ENCODE data around the gene FUT2. TPM values are rescaled to one million over a fixed set of nuclear protein-coding genes. Genes with fewer than 3 reads are reported as not detected.

The FUT2 gene
- total and polyA plus RNA-seq, 5 donors: 0.09 TPM; not detected in 4

DNA sequence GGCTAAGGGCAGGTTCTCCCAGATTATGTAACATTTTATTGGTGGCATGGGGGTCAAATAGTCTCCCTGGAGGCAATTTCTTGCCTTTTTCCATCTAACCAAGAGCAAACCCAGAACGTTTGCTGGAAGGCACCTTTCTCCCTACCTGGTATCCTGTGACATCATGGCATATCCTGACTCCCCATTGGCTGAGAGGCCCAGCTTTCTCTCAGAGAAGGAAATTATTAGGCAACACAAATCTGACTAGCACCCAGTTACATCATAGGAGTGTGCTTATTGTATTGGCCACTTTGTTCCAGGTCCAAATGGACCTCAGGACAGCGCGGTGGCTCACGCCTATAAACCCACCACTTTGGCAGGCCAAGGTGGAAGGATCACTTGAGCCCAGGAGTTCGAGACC lies 36.0 kb upstream of the FUT2 start:
- Histone ChIP-seq H3K27me3 (ENCODE audit: control insufficient read depth, insufficient read depth) (no peaks in the 10 kb centered on the region), H3K4me3 (ENCODE audit: low read length) (no peak overlapping the region), H3K9me3 (ENCODE audit: control insufficient read depth, low read length) (no peaks in the 10 kb centered on the region), H3K27ac (ENCODE audit: low read length) (no peak overlapping the region), H3K4me1 (ENCODE audit: control insufficient read depth, insufficient read depth, low read length) (peaks cover 2% of the 10 kb centered on the region)
- ATAC-seq: no peak
- 83% methylated on average over 5 of the region's 5 CpGs for WGBS
- intact Hi-C loops (cut with DNase I): no loop called here
- peak in 1 of 3 donors; percentile 11 for DNase-seq

DNA sequence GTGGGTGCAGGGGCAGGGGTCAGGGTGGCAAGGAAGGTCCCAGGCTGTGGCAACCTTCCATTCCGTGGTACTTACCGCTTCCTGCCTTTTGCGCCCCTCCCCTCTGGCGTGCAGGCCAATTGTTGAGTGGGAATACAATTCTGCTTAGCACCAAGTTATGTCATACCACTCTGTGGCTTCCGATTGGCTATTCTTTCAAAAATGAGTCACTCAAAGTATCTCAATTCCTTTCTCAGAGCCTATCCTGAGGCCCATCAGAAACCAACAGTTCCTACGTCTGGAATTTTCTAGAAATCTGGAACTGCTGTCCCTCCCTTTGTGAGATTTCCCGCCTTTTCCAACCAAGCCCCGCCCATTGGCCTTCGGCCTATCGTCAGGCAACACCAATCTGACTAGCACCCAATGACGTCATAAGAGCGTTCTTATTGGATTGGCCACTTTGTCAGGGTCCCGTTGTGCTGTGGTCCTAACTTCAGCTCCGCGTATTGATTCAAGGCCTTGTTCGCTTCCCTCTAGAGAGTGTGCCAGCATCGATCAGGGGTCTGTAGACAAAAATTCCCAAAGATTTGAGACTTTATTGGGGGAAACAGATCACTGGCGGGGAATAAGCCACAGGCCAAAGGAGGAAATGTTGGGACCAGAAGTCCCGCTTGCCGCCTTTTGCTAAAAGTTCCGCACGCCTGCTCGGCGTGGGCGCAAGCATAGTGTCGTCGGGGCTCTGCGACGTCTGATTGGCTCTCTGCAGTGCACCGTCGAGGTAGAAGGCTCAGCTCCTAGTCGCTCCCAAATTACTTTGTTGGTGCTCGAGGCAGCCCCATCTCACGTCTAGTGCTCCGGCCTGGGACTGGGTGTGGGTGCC lies 34.7 kb upstream of the FUT2 start:
- 56% methylated on average over 35 of the region's 35 CpGs for WGBS
- no peak overlapping the region for H3K27ac ChIP-seq (ENCODE audit: low read length)
- H3K4me1 ChIP-seq (ENCODE audit: control insufficient read depth, insufficient read depth, low read length): peaks cover 2% of the 10 kb centered on the region
- H3K9me3 ChIP-seq (ENCODE audit: control insufficient read depth, low read length): no peaks in the 10 kb centered on the region
- no peak overlapping the region for H3K4me3 ChIP-seq (ENCODE audit: low read length)
- peak; percentile 92 to 95 (median 95) for DNase-seq
- ATAC-seq: peak; percentile 92 to 97
- intact Hi-C loops (cut with DNase I): no loop called here
- no peaks in the 10 kb centered on the region for H3K27me3 ChIP-seq (ENCODE audit: control insufficient read depth, insufficient read depth)

DNA sequence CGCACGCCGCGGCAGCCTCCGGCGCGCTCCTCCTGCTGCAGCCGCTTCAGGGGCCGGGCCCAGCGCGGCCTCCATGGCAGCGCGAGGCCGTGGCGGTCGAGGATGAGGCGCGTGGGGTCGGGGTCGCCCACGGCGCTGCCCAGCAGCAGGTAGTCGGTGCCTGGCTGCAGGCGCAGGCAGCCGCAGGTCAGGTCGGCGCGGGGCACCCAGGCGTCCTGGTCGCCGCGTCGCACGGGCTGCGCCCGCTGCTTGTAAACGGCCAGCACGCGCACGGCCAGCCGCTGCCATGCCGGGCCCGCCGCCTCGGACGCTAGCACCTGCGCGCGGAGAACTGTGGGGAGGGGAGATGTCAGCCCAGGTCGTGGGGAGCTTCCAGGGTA lies 34.1 kb upstream of the FUT2 start:
- Histone ChIP-seq H3K4me1 (ENCODE audit: control insufficient read depth, insufficient read depth, low read length) (peaks cover 2% of the 10 kb centered on the region), H3K27me3 (ENCODE audit: control insufficient read depth, insufficient read depth) (no peaks in the 10 kb centered on the region), H3K9me3 (ENCODE audit: control insufficient read depth, low read length) (no peaks in the 10 kb centered on the region), H3K27ac (ENCODE audit: low read length) (no peak overlapping the region), H3K4me3 (ENCODE audit: low read length) (no peak overlapping the region)
- 89% methylated on average over 50 of the region's 50 CpGs for WGBS
- peak in 2 of 3 donors; percentile 50 to 61 for DNase-seq
- intact Hi-C loops (cut with DNase I): no loop called here
- ATAC-seq: peak in 1 of 2 donors; percentile 2

DNA sequence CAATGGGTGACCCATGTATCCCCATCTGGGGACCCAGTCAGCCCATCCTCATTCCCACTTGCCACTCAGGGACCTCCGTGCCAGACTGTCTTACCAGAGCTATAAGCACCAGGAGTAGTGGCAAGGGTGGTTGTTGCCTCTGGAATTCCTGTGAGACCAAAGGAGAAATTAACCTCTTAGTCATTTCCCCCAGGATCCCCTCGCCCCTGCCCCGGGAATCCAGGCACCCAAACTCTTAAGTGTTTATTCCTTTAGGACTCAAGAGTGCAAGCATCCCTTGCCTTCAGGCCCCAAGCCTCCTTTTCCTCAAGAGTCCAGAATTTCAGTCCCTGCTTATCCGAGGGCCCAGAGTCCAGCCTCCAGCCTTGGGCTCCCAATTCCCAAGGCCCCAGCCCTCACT lies 32.1 kb upstream of the FUT2 start:
- no peak for ATAC-seq
- Histone ChIP-seq H3K27me3 (ENCODE audit: control insufficient read depth, insufficient read depth) (no peaks in the 10 kb centered on the region), H3K27ac (ENCODE audit: low read length) (no peak overlapping the region), H3K4me1 (ENCODE audit: control insufficient read depth, insufficient read depth, low read length) (peaks cover 2% of the 10 kb centered on the region), H3K9me3 (ENCODE audit: control insufficient read depth, low read length) (no peaks in the 10 kb centered on the region), H3K4me3 (ENCODE audit: low read length) (no peak overlapping the region)
- DNase-seq: no peak
- 96% methylated on average over 4 of the region's 4 CpGs for WGBS
- intact Hi-C loops (cut with DNase I): no loop called here

DNA sequence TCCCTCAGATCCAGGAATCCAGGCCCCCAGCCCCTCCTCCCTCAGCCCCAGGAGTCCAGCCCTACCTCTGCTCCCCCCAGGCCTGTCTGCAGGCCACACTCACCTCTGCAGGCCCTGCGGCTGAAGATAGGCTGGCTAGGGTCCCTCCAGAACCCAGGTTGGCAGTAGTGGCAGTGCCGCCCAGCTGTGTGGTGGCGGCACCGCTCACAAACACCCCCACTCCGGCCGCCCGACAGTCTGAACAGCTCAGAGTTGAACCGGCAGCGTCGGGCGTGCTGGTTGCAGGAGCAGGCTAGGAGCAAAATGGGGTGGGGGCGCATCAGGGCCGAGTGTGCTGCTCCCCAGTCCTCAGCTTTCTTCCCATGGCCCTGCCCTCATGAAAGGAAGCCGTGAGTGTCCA lies 31.3 kb upstream of the FUT2 start:
- 86% methylated on average over 14 of the region's 14 CpGs for WGBS
- Histone ChIP-seq H3K4me1 (ENCODE audit: control insufficient read depth, insufficient read depth, low read length) (peaks cover 2% of the 10 kb centered on the region), H3K27me3 (ENCODE audit: control insufficient read depth, insufficient read depth) (no peaks in the 10 kb centered on the region), H3K27ac (ENCODE audit: low read length) (no peak overlapping the region), H3K4me3 (ENCODE audit: low read length) (no peak overlapping the region), H3K9me3 (ENCODE audit: control insufficient read depth, low read length) (no peaks in the 10 kb centered on the region)
- no peak for ATAC-seq
- intact Hi-C loops (cut with DNase I): no loop called here
- no peak for DNase-seq

DNA sequence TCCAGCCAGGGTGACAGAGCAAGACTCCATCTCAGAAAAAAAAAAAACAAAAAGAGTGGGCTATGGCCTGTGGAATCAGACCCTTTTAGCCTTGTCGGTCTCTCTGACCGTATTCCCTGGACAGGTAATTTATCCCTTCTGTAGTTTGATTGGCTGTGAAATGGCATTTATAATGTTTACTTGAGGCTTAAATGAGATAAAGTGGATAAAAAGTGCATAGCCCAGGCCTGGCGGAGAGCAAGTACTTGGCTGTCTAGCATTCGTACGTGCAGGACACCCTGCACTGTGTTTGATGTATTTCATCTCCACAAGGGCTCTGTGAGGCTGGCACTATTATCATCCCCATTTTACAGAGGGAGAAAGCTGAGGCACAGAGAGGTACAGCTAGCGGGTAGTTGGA lies 30.0 kb upstream of the FUT2 start:
- no peak overlapping the region for H3K4me3 ChIP-seq (ENCODE audit: low read length)
- WGBS: 91% methylated on average over 6 of the region's 6 CpGs
- intact Hi-C loops (cut with DNase I): no loop called here
- H3K9me3 ChIP-seq (ENCODE audit: control insufficient read depth, low read length): no peaks in the 10 kb centered on the region
- no peak for DNase-seq
- no peaks in the 10 kb centered on the region for H3K4me1 ChIP-seq (ENCODE audit: control insufficient read depth, insufficient read depth, low read length)
- H3K27ac ChIP-seq (ENCODE audit: low read length): no peak overlapping the region
- no peak for ATAC-seq
- no peaks in the 10 kb centered on the region for H3K27me3 ChIP-seq (ENCODE audit: control insufficient read depth, insufficient read depth)

DNA sequence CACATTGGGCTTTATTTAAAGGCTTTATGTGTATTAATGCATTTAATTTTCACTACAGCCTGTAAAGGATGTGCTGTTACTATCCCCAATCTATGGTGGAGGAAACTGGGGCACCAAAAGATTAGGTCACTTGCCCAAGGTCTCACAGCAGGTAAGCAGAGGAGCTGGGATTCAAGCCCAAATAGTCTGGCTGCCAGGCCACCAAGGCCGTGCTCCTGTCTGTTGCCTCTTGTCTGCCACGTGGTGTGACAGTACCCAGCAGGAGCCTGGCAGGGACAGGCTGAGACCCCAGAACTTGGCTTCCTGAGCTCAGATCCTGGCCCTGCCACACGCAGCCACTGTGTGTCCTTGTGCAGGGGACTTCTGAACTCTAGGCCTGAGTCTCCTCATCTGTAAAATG lies 27.4 kb upstream of the FUT2 start:
- no peak overlapping the region for H3K4me3 ChIP-seq (ENCODE audit: low read length)
- no peaks in the 10 kb centered on the region for H3K9me3 ChIP-seq (ENCODE audit: control insufficient read depth, low read length)
- no peaks in the 10 kb centered on the region for H3K27me3 ChIP-seq (ENCODE audit: control insufficient read depth, insufficient read depth)
- ATAC-seq (no peak), DNase-seq (no peak)
- WGBS: 85% methylated on average over 3 of the region's 3 CpGs
- intact Hi-C loops (cut with DNase I): no loop called here
- no peak overlapping the region for H3K27ac ChIP-seq (ENCODE audit: low read length)
- H3K4me1 ChIP-seq (ENCODE audit: control insufficient read depth, insufficient read depth, low read length): no peaks in the 10 kb centered on the region

DNA sequence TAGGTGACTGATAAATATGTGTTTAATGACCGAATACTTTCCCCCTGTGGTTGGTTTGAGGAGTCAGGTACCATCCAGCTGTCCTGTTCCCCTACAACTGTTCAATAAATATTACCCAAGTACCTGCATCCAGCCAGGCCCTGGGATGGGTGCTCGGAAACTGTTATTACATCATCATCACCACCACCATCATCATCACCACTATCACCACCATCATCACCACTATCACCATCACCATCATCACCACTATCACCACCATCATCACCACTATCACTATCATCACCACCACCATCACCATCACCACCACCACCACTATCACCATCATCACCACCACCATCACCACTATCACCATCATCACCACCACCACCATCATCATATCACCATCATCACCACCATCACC lies 27.0 kb upstream of the FUT2 start:
- no peaks in the 10 kb centered on the region for H3K4me1 ChIP-seq (ENCODE audit: control insufficient read depth, insufficient read depth, low read length)
- H3K9me3 ChIP-seq (ENCODE audit: control insufficient read depth, low read length): no peaks in the 10 kb centered on the region
- intact Hi-C loops (cut with DNase I): no loop called here
- DNase-seq (no peak), ATAC-seq (no peak)
- H3K27ac ChIP-seq (ENCODE audit: low read length): no peak overlapping the region
- WGBS: 91% methylated on average over 2 of the region's 2 CpGs
- H3K27me3 ChIP-seq (ENCODE audit: control insufficient read depth, insufficient read depth): no peaks in the 10 kb centered on the region
- no peak overlapping the region for H3K4me3 ChIP-seq (ENCODE audit: low read length)

DNA sequence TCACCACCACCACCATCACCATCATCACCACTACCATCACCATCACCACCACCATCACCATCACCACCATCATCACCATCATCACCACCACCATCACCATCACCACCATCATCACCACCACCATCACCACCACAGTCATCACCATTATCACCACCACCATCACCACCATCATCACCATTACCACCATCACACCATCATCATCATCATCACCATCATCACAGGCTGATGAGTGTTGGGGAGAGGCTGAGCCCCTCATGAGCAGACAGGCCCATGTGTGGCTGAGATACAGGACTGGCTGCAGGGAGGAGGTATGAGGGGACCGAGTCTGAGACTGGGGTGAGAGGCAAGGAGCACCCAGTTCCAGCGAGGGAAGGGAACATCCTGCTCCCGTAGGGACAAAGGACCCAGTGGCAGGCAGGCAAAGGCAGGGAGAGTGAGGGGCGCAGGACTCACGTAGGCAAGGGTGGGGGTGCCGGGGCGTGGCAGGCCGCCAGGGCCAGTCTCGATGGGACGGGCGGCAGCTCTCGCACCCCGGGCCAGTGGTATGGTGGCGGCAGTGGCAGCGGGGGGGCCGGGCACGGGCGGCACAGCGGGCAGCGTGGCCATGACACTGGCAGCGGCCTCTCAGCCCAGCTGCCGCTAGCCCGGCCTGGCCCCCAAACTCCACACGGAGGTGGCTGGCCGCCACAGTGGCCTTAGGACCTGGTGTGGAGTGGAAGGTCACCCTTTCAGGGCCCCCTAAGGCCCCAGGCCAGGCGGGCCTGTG lies 25.7 kb upstream of the FUT2 start:
- DNase-seq: peak in 1 of 3 donors; percentile 54
- 95% methylated on average over 26 of the region's 26 CpGs for WGBS
- Histone ChIP-seq H3K27me3 (ENCODE audit: control insufficient read depth, insufficient read depth) (no peaks in the 10 kb centered on the region), H3K9me3 (ENCODE audit: control insufficient read depth, low read length) (no peaks in the 10 kb centered on the region), H3K4me1 (ENCODE audit: control insufficient read depth, insufficient read depth, low read length) (no peaks in the 10 kb centered on the region), H3K27ac (ENCODE audit: low read length) (no peak overlapping the region), H3K4me3 (ENCODE audit: low read length) (no peak overlapping the region)
- intact Hi-C loops (cut with DNase I): no loop called here
- no peak for ATAC-seq

DNA sequence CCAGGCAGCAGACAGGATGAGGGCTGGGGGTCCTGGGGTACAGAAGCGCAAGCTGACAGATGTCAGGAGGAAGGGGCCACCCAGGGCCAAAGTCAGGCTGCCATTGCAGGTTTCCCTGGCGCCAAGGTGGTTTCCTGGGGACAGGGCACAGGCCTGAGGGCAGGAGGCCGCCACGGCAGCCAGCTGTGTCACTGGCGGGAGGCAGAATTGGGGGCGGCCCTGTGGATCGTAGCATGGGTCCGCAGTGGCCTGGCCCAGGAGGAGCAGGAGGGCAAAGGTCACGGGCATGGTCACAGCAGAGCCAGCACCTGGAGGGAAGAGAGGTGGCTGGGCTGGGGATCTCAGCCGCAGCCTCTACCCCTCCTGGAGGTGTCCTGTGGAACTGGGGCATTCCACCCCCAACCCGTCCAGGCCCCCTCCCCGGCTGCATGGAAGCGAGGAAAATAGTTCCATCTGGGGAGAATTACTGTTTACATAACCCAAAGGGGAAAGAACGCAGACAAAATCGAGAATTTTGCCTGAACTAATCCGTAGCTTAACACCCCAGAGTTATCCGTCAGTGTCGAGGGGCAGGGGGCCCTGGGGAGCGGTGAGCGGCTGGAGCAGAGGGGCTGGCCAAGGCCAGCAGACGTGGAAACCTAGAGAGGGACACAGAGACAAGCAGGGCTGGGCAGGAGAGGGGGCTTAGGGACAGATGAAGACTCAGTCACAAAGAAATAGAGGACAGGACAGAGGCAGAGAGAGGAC lies 24.9 kb upstream of the FUT2 start:
- H3K27ac ChIP-seq (ENCODE audit: low read length): no peak overlapping the region
- H3K4me3 ChIP-seq (ENCODE audit: low read length): no peak overlapping the region
- WGBS: 83% methylated on average over 21 of the region's 21 CpGs
- intact Hi-C loops (cut with DNase I): no loop called here
- peaks cover 2% of the 10 kb centered on the region for H3K4me1 ChIP-seq (ENCODE audit: control insufficient read depth, insufficient read depth, low read length)
- no peaks in the 10 kb centered on the region for H3K9me3 ChIP-seq (ENCODE audit: control insufficient read depth, low read length)
- no peaks in the 10 kb centered on the region for H3K27me3 ChIP-seq (ENCODE audit: control insufficient read depth, insufficient read depth)
- ATAC-seq (no peak), DNase-seq (peak in 1 of 3 donors; percentile 52)

All from right cardiac atrium (tissue), 5 donors.